HG02678 (cell line): ENCODE results near the gene RGL1.

Experiments used
- ATAC-seq: cut with Tn5 transposase; IDR thresholded peaks from one replicate; pipeline ENCODE4 v1.9.1; 2021; ENCODE audit warnings: mild to moderate bottlenecking, moderate library complexity; ENCODE audit not compliant: unreplicated experiment

The RGL1 gene

DNA sequence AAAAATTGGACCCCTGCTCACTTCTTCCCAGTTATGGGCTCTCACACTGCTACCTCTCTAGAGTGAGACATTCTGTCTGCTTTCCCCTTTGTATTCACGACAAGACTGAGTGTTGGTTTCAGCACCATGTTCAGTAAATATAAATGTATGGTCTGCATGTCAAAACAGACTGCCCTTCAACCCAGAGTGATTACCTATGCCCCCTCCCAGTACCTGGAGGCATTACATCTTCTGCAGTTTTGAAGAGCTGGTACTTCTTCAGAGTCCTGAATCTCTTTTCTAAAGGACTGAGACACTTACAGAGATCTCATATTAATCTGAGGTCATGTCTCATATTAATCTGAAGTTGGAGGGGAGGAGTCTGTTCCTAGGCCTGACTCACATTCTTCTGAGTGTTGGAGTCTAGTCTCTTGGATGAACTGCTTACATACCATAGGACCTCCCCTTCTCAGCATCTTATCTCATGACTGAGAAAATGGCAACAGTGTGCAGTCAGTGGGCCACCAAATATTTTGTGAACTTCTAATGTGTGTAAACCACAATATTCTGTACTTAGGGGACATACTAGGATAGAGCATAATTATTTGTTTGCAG lies 80.3 kb downstream of the RGL1 start:
- ATAC-seq: no peak

DNA sequence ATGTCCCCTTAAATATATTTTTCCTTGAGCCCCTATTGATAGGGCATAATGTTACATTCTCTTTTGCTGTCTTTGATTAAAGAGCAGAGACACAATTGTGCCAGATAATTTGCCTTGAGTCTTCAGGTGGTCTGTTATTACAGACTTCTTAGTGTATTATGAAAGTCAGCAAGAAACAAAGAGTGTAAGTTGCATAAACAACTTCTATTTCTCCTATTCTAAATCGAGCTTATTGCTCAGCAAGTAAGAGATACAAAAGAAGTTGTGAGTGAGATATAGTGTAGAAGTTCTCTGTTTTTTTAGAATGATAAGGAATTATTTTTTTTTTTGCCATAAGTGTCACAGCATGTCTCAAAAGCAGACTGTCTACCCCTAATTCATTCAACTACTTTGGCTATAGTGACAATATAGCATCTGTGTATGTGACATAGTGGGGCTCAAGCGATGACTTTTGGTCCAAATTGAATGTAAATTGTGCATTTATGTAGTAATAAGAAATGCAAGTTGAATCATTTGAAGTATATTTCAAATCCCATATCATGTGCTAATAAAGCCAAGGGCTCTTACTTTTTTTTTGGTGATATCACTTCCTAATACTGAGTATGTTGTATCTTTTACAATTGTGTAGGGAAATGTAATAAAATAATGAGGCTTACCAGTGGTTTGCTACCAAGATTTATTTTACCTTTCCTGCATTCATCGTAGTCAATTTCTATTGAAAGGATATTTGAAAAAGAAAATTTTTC lies 81.3 kb downstream of the RGL1 start:
- no peak for ATAC-seq

GRCh38 chr1:183886853-183887252 lies 81.9 kb downstream of the RGL1 start:
- ATAC-seq: no peak

DNA sequence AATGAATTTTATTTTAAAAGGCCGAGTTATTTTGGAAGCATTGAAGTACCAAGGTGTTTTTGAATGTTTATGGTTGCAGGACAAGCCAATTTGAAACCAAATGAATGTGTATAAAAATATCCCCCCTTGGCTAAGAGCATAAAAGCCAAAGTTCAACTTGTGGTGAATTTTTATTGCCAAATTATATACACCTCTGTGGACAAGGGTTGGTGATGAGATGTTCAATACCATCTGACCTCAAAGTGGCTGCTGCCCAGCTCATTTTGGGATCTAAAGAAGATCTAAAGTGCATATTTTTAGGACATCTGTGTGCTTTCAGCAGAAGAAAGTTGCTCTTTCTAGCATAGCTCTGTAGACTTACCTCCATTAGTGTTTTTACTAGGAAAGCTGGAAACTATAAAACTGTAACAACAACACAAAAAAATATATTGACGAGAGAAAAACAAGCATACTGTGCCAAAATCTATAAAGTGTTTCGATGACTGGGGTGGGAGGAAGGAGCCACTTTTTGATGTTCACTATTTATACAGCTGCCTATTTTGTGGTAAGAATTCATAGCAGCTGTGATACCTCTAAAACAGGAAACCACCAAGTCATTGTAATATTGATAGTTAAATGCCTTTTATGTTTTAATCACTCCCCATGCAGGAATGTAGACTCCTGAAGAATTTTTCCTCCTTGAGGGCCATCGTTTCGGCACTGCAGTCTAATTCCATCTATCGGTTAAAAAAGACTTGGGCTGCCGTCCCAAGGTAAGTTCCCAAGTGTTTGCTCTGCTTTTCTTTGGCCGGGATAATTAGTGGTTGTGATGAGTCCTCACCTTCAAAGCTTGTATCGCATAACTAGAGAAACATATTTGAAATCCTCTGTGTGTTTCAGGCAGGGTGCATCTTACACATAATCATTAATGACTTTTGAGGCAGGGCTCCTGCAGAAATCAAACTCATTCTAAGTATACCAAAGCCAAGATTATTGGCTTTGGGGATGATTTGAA lies 83.2 kb downstream of the RGL1 start:
- no peak for ATAC-seq

- ATAC-seq: no peak
Measured at GRCh38 chr1:183889095-183889494, 84.2 kb downstream of the RGL1 start.

- ATAC-seq: peak; percentile 79
Measured at GRCh38 chr1:183891158-183891856, 86.4 kb downstream of the RGL1 start.

GRCh38 chr1:183892351-183892793 lies 87.5 kb downstream of the RGL1 start:
- no peak for ATAC-seq

DNA sequence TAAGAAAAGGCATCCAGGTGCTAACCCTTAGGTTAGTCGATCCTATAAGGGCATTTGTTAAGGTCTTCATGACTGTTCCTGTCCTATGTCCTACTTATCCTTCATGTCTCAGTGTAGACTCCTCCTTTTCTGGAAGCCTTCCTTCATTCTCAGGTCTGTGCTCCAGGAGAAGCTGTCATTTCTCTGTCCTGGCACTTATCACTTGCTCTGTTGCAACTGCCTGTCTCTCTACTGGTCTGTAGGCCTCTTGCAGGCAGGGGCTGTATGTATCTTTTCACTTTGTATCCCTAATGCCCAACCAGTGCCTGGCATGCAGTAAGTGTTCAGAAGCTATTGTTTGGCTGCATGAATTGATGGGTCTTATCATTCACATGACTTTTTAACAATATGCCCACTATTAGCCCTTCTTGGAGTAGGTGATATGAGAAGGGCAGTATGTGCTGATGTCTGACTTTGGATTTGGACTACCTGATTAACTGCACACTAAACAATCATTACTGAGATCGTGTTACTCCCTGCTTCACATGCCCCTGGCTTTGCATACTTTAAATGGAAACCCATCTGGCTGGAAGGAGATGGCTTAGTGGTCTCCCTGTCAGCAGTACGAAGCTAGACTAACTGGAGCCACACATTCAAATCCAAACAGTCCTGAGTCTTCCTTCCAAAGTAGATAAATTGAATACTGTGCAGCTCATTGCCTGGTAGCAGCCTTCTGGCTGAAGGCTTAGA lies 88.8 kb downstream of the RGL1 start:
- ATAC-seq: no peak

- no peak for ATAC-seq
Measured at GRCh38 chr1:183894290-183894565, 89.3 kb downstream of the RGL1 start.

- ATAC-seq: no peak
Measured at GRCh38 chr1:183896466-183897048, 91.6 kb downstream of the RGL1 start.

DNA sequence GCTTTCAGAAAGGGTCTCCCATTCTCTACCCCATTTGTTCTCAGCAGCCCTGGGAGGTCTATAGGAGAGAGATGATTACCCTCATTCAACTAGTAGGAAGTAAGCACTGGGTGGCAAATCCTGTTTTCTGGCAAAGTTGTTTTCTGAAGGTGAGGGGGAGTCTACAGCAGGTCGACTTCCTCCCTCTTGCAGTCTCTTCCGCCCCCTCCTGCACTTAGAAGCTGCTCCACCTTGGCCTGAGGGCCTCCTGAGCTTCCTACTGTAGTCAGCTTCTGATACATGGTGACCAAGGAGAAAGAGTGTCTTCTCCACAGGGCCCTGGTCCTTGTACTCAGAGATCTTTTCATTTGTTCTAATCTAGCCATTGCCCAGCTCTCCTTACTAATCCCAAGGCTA lies 93.1 kb downstream of the RGL1 start:
- peak; percentile 28 for ATAC-seq

DNA sequence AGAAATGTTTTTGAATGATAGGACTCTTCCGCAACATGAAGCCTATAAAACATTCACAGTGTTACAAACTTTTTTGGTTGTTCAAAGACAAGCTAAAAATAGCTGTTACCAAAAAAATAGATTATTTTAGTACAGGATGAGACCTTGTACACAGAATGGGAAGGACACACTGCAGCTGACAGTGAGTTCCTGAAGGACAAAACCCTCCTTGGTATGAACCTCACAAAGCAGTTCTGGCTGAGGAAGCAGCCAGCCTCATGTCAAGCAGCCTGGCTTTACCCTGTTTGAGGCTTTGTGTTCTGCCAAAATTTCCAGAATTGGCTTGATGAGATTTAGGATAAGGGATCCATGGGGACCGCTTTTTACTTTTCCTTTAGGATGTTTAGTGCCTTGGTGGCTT lies 93.7 kb downstream of the RGL1 start:
- no peak for ATAC-seq

DNA sequence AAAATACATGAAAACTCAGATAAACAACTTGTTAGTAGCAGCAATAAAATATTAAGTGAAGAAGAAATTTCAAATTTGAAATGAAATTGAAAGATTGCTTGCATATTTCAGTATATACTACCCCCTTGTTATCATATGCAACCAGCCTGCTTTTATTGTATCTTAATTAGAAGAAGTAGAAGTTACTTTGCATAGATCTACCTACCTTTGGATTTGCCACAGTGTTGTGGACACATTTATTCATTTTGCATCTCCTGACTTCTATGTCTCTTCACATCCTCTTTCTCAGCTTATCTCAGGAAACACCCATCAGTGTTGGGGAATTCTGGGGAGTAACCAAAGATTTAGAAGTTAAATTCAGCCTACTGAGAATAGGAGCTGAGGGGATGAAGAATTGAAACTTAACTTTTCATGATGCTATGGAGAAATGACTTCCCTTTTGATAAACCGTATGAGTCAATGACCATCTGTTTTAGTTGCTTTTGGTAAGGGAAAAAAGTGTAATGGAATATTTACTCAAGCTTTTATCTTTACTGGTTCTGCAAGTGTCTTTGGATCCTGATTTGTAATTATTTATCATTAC lies 96.9 kb downstream of the RGL1 start:
- no peak for ATAC-seq

DNA sequence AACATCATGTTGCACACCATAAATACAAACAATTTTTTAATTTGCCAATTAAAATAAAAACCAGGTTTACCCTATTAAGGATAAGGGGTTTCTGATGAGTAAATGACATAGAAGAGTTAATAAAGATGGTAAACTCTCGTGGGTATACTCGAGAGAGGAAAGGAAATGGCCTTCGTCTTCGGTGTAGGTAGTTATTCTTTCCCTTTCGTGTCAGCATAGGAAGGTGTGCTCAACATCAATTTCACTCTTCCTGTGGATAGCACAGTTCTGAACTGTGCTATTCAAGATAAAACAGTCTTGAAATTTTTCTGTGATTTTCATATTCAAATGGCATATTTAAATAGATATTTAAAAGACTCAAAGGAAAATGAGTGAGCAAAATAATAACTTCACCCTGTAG lies 98.2 kb downstream of the RGL1 start:
- ATAC-seq: peak; percentile 52

DNA sequence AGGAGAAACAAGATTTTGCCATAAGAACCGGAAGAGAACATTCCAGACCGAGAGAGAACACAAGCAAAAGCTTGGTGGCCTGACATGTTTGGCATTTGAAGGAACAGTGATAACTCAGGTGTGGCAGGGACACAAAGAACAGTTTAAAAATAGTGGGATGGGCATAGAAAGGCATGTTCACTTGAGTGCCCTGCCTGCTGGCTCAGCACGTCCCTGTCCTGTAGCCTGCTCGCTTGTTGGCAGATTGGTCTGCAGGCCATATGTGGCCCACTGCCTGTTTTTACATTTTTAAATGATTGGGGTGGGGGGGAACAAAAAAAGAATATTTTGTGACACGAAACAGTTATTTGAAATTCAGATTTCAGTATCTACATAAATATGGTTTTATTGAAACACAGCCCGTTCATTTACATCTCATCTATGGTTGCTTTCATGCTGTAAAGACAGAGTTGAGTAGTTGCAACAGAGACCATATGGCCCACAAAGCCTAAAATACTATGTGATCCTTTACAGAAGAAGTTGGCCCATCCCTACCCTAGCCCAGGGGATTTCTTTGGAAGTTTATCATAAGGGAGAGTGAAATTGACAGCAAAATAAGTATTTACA lies 100.7 kb downstream of the RGL1 start:
- ATAC-seq: no peak

GRCh38 chr1:183907070-183907469 lies 102.2 kb downstream of the RGL1 start:
- no peak for ATAC-seq

GRCh38 chr1:183908079-183908478 lies 103.2 kb downstream of the RGL1 start:
- no peak for ATAC-seq

GRCh38 chr1:183909672-183910071 lies 104.8 kb downstream of the RGL1 start:
- no peak for ATAC-seq

GRCh38 chr1:183910845-183911244 lies 105.9 kb downstream of the RGL1 start:
- ATAC-seq: no peak
